ENCODE results near the gene MARS1. TPM values are rescaled to one million over a fixed set of nuclear protein-coding genes. Genes with fewer than 3 reads are reported as not detected.

Gene MARS1
- polyA plus RNA-seq, 4 donors = 94.7 to 157 (median 126) TPM

DNA sequence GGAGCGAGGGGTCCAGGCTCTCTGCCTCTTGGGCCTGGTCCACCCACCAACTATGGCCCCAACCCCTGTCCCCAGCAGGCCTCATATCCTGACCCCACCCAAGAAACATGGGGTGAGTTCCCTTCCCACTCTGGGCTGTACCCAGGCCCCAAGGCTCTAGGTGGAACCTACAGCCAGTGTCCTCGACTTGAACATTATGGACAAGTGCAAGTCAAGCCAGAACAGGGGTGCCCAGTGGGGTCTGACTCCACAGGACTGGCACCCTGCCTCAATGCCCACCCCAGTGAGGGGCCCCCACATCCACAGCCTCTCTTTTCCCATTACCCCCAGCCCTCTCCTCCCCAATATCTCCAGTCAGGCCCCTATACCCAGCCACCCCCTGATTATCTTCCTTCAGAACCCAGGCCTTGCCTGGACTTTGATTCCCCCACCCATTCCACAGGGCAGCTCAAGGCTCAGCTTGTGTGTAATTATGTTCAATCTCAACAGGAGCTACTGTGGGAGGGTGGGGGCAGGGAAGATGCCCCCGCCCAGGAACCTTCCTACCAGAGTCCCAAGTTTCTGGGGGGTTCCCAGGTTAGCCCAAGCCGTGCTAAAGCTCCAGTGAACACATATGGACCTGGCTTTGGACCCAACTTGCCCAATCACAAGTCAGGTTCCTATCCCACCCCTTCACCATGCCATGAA, 16.8 kb upstream of the MARS1 start:
- no peak for DNase-seq (ENCODE audit: low read depth in 4 of 4, low spot score in 2 of 4)

GRCh38 chr12:57471661-57472060, 16.2 kb upstream of the MARS1 start:
- DNase-seq (ENCODE audit: low read depth in 4 of 4, low spot score in 2 of 4) = no peak

- no peak for DNase-seq (ENCODE audit: low read depth in 4 of 4, low spot score in 2 of 4)
Observed at GRCh38 chr12:57472391-57472790, 15.5 kb upstream of the MARS1 start.

DNA sequence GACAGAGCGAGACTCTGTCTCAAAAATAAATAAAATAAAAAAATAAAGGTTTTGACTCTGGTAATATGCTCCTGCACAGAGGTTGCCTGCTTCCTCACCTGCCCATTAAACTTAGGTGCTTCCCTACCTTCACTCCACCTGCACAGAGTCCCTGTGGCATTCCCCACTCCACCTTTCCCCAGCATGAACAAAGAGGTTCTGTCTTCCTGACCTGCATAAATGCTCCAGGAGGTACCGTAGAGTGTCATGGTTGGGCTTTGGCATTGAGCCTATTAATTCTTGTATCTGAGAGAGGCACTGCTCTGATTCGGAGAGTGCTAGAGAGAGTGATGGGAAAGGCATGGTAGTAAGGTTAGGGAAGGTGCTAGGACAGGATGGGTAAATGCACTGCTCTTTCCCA, 14.5 kb upstream of the MARS1 start:
- DNase-seq (ENCODE audit: low read depth in 4 of 4, low spot score in 2 of 4) = no peak

- DNase-seq (ENCODE audit: low read depth in 4 of 4, low spot score in 2 of 4) = no peak
Observed at GRCh38 chr12:57473886-57474285, 14.0 kb upstream of the MARS1 start.

DNA sequence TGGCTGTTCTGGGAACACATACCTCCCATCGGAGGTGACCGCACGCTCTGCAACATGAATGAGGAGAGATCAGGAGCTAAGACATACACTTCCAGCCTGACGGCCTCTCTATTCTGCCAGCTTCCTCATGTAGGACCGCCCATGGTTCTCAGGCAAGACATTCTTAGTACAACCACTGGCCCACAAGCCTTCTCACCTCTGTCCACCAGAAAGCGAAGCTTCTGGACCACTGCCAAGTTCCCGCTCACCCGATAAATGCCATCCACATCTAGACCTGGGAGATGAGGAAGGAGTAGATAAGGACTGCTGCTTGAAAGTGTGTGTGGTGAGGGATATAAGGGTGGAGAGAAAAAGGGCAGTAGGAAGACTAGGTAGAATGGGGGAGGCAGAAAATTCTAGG, 13.4 kb upstream of the MARS1 start:
- no peak for DNase-seq (ENCODE audit: low read depth in 4 of 4, low spot score in 2 of 4)

DNA sequence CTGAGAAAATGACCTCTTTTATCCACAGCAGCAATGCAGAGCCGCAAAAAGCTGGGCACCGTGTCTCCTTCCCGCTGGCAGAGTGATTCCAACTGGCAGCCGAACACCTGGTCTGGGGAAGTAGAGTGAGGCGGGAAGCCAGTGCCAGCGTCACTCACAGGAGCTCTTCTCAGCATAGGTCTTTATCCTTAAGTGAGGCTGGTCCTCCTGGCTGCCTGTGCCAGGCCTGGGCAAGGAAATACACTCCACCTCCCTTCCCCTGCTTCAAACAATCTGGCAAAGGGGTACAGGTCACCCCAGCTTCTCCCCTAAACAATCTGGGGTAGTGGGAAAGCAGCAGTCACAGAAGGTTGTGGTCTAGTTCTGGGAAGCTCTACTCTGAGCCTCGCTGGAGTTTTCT, 13.0 kb upstream of the MARS1 start:
- DNase-seq (ENCODE audit: low read depth in 4 of 4, low spot score in 2 of 4) = no peak

- no peak for DNase-seq (ENCODE audit: low read depth in 4 of 4, low spot score in 2 of 4)
Observed at GRCh38 chr12:57475271-57476161, 12.4 kb upstream of the MARS1 start.

GRCh38 chr12:57476162-57476992, 11.5 kb upstream of the MARS1 start:
- DNase-seq (ENCODE audit: low read depth in 4 of 4, low spot score in 2 of 4) = no peak

GRCh38 chr12:57476993-57477709, 10.7 kb upstream of the MARS1 start:
- DNase-seq (ENCODE audit: low read depth in 4 of 4, low spot score in 2 of 4) = no peak

GRCh38 chr12:57477710-57478681, 9.9 kb upstream of the MARS1 start:
- DNase-seq (ENCODE audit: low read depth in 4 of 4, low spot score in 2 of 4) = no peak

DNA sequence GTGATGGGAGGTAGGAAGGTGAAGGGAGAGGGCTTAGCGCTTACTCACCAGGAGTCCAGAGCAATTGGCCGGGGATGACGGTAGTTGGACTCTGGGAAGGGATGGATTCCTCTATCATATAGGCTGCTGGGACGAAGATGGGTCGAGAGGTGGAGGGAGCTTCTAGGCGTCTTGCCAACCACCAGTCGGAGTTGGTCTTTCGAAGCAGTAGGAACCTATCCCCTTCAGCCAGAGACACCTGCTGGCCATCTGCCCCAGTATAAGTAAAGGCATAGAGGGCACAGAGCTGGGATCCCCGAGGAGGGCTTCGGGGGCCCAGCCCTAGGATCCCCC, 8.9 kb upstream of the MARS1 start:
- no peak for DNase-seq (ENCODE audit: low read depth in 4 of 4, low spot score in 2 of 4)

DNA sequence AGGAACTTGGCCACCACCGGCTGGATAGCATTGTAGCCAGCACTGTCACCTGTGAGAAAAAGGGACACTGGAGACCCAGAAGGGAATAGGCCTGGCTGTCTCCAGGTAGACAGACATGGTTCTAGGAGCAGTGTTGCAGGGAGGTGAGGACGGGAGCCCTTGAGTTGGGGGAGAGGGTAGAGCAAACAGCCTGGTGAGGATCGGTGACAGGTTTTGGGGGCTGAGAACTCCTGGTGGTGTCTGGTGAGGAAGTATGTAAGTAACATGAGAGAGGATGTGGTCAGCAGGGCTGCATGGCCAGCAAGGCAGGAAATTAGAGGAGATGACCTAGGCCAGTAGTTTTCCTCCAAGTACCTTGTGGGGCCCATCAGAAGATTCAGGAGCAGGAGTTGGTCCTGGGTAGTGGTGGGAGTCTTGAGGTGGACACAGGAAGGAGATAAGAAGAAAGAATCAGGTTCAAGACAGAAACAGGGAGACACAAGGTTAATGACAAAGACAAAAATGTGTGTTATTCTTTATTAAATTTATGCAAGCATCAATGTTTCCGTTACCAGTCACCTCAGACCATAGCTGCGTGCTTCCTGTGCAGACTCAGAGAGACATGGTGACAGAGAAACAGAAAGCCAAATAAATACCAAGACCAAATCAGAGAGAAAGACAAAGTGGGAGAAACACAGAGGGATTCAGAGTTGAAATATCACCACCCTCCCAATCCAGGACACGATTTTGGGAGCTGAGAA, 8.3 kb upstream of the MARS1 start, which contains the start of gene ARHGAP9:
TSS of gene ARHGAP9 (minus strand) at position 491 of the 740 bp plus-strand sequence. CDS start at position 31, 460 bp downstream.
- no peak for DNase-seq (ENCODE audit: low read depth in 4 of 4, low spot score in 2 of 4)

- DNase-seq (ENCODE audit: low read depth in 4 of 4, low spot score in 2 of 4) = no peak
Observed at GRCh38 chr12:57481671-57482070, 6.2 kb upstream of the MARS1 start.

- DNase-seq (ENCODE audit: low read depth in 4 of 4, low spot score in 2 of 4) = no peak
Observed at GRCh38 chr12:57483466-57483865, 4.4 kb upstream of the MARS1 start.

DNA sequence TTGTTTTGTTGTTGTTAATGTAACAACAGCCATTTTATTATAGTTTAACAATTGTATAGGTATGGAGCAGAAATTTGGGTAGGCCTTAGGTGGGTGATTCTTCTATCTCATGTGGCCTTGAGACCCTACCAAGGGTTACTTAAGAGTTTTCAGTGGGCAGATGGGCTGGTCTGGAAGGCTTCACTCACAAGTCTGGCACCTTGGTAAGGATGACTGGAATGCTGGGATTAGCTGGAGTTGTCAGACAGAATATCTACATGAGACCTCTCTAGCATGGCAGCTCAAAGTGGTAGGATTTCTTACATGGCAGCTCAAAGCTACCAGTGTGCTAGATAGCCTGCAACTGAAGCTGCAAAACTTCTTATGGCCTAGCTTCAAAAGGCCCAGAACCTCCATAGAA, 2.2 kb upstream of the MARS1 start:
- DNase-seq (ENCODE audit: low read depth in 4 of 4, low spot score in 2 of 4) = no peak

- DNase-seq (ENCODE audit: low read depth in 4 of 4, low spot score in 2 of 4) = no peak
Observed at GRCh38 chr12:57487055-57487596, 742 bp upstream of the MARS1 start.

DNA sequence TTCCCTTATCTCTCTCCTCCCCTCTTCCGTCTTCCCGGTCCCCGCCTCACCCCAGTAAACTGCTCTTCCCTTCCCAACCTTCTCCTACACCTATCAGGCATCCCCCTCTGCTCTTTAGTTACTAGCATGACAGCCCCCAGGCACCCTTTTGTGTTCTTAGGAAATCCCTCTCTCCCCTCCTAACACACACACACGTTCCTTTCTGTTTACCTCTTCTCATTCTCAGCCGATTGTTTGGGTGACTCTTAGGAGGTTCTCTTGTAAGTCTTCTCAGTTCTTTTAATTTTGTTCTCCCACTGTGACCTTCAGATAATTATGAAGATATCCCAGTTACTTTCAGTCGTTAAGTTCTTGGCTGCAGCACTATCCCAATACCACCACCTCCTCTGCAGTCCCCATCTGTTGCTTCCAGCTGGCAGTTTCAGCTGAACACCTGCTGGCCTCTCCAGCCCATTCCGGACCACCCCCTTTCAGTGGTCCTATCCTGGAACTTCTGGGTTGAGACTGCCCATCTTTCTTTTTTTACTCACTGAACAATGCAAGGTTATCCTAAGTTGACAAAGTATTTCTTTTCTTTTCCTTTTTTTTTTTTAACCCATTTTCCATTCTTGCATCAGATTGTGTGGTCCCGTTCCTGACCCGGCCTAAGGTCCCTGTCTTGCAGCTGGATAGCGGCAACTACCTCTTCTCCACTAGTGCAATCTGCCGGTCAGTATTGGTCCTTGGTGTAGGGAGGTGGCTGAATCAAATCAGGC, 711 bp downstream of the MARS1 start:
- no peak for DNase-seq (ENCODE audit: low read depth in 4 of 4, low spot score in 2 of 4)
